HG03354 (cell line): Measurements from ENCODE around the gene EIF2AK2.
A peak's percentile ranks its signal among the peaks of the same experiment; 100 is the strongest.
"Not testable (repeated sequence)": the region's sequence is repeated elsewhere in the genome, so short reads cannot be mapped to it uniquely, and the experiment has no call there.

Source experiments
- ATAC-seq: cut with Tn5 transposase; IDR thresholded peaks from one replicate; pipeline ENCODE4 v1.9.1; 2021; ENCODE audit warnings: mild to moderate bottlenecking; ENCODE audit not compliant: unreplicated experiment, poor library complexity, severe bottlenecking

EIF2AK2 gene

GRCh38 chr2:37156857-37157714 lies at the start of gene EIF2AK2:
Gene EIF2AK2, minus strand, starts transcription at chr2:37156980. Its CDS starts 9,174 bp downstream, at chr2:37147806.
- peak; percentile 93 for ATAC-seq

- no peak for ATAC-seq
These were observed 49.0 kb upstream of the EIF2AK2 start for GRCh38 chr2:37205689-37206341.

DNA sequence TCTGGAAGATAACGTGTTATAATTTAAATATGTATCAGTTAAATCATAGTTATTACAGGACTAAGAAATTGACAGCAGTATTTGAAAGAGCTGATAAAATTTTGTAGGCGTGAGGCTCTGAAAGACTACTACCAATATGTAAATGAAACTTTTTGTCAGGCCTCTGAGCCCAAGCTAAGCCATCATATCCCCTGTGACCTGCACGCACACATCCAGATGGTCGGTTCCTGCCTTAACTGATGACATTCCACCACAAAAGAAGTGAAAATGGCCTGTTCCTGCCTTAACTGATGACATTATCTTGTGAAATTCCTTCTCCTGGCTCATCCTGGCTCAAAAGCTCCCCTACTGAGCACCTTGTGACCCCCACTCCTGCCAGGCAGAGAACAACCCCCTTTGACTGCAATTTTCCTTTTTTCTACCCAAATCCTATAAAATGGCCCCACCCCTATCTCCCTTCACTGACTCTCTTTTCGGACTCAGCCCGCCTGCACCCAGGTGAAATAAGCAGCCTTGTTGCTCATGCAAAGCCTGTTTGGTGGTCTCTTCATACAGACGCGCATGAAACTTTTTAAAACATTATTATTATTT lies 48.4 kb upstream of the EIF2AK2 start:
- not testable (repeated sequence) for ATAC-seq

GRCh38 chr2:37203708-37204107 lies 46.9 kb upstream of the EIF2AK2 start:
- ATAC-seq = no peak

GRCh38 chr2:37201766-37202165 lies 45.0 kb upstream of the EIF2AK2 start:
- ATAC-seq = no peak

- ATAC-seq = no peak
These were observed 44.4 kb upstream of the EIF2AK2 start for GRCh38 chr2:37201208-37201607.

DNA sequence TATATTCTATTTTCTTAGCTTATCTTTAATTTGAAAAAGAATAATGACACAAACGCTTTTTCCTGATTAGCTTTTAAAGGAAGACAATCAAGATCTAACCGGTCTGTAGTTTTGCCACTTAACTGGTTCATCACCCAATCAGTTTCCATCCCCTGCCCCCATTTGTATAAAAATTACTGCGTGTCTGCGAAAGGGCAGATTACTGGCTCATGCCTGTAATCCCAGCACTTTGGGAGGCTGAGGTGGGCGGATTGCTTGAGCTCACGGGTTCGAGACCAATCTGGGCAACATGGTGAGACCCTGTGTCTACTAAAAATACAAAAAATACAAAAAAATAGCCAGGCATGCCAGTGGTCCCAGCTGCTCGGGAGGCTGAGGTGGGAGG lies 41.9 kb upstream of the EIF2AK2 start:
- ATAC-seq = no peak

DNA sequence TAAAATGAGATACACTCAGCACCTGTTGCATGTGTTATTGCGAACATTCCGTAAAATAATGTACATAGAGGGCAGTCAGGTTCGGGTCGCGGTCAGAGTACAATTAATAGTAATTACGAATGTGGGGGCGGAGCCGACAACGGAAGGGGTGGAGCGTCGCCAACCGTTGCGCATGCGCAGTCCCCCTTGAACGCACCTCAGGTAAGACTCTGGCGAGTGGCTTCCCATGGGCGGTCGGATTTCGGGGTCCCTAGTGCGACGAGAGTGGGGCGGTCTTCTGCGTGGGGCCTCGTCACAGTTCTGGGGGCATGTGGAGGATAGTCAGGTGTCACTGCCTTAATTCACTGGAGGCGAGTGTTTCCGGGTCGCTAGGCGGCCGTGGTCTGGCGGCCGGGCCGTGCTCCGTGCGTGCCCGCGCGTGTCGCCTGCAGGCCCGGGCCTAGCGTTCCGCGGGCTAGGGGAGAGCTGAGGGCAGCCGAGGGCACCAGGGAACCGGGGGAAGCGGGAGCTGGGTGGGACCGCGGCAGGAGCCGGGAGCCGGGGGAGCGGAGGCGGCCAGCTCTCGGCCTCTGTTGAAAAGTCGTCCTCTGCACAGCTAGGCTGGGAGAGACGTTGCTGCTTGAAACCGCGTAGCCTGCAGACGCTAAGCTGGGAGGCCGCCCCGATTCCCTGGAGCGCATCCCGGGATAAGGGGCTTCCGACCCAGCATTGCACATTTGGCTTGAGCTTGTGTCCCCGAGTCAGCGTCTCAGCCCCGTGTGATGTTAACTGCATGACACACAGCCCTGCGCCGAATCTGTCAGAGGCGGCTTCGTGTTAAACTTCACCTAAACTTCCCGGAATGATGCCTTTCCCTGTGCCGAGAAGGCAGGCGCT lies 39.8 kb upstream of the EIF2AK2 start, which contains the start of gene CEBPZOS:
Gene CEBPZOS, plus strand, starts transcription at position 177 of the 876 bp plus-strand sequence. CDS start 3,209 bp downstream, outside the sequence.
- peak; percentile 83 for ATAC-seq

- not testable (repeated sequence) for ATAC-seq
These were observed 39.1 kb upstream of the EIF2AK2 start for GRCh38 chr2:37195862-37196319.

GRCh38 chr2:37192551-37192950 lies 35.8 kb upstream of the EIF2AK2 start:
- no peak for ATAC-seq

DNA sequence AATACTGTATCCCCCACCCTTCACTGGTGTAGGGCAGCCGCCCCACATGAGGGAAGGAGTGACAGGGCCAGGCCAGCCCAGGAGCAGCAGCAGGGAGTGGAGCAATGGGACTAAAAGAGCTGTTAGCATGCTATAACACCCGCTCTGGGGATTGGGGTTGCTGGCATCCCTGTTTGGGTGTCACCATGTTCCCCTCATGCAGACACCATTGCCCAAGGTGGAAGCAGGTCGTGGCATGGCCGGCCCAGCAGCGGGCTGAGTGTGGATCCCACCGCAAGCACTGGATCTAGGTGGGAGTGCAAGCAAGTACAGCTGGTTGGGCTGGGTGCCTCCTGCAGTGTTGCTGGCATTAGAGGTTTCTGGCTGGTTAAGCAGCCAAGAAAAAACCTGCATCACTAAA lies 35.0 kb upstream of the EIF2AK2 start:
- ATAC-seq = no peak

GRCh38 chr2:37191253-37191652 lies 34.5 kb upstream of the EIF2AK2 start:
- no peak for ATAC-seq

GRCh38 chr2:37190290-37190689 lies 33.5 kb upstream of the EIF2AK2 start:
- ATAC-seq = no peak

GRCh38 chr2:37189452-37190153 lies 32.8 kb upstream of the EIF2AK2 start:
- no peak for ATAC-seq

- ATAC-seq = no peak
These were observed 31.8 kb upstream of the EIF2AK2 start, which contains the start of gene SULT6B1 for GRCh38 chr2:37188570-37188969. Gene SULT6B1, minus strand, starts transcription at chr2:37188670. Its CDS starts 30 bp downstream, at chr2:37188640.

DNA sequence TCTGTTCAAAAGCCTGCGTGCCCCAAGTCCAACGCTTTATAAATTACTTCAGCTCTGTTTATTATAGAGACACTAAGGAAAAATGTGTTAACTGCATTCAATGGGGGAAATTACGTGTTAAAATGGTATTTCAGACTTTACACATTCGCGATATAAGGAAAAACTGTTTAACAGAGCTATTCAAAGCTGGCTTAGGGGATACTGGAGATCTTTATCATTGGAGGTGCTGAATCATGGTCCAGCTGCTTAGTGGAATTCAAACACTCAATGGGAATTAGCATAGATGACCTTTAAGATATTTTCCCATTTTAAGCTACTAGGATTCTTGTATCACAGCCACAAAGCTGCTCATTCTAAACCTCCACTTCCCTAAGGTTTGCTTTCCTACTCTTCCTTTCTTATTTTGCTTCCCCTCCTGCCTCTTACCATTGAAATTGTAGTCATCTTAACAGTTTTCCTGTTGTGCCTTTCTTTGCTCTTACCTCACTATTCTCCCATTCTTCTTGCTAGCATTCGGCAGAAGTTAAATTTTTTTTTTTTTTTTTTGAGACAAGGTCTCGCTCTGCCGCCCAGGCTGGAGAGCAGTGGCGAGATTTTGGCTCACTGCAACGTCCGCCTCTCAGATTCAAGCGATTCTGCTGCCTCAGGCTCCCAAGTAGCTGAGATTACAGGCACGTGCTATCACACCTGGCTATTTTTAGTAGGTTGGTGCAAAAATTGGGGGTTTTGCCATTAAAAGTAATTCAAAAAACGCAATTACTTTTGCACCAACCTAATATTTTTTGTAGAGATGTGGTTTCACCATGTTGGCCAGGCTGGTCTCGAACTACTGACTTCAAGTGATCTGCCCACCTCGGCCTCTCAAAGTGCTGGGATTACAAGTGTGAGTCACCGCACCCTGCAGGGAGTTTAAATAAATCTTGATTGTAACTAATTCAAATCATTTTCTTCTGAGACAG lies 25.2 kb upstream of the EIF2AK2 start:
- no peak for ATAC-seq

DNA sequence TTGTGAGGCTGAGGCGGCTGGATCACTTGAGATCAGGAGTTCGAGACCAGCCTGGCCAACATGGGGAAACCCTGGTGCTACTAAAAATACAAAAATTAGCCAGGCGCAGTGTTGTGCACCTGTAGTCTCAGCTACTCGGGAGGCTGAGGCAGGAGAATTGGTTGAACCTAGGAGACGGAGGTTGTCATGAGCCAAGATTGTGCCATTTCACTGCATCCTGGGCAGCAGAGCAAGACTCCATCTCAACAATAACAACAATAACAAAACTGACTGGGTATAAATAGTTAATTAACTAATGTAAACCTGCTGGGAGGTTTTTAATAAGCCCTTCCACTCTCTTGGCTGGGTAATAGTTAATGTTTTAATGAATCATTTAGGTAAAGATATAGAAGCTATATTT lies 23.9 kb upstream of the EIF2AK2 start:
- ATAC-seq = no peak
